ENCODE measurements around the gene ALG6. TPM values are rescaled to one million over a fixed set of nuclear protein-coding genes. Genes with fewer than 3 reads are reported as not detected.

ALG6 gene
- total and polyA plus RNA-seq, 2 of the 13 experiments (the other 11 are each of a cell fraction or from before 2014, with no cell fraction given), result 6.8 to 8.1 TPM

DNA sequence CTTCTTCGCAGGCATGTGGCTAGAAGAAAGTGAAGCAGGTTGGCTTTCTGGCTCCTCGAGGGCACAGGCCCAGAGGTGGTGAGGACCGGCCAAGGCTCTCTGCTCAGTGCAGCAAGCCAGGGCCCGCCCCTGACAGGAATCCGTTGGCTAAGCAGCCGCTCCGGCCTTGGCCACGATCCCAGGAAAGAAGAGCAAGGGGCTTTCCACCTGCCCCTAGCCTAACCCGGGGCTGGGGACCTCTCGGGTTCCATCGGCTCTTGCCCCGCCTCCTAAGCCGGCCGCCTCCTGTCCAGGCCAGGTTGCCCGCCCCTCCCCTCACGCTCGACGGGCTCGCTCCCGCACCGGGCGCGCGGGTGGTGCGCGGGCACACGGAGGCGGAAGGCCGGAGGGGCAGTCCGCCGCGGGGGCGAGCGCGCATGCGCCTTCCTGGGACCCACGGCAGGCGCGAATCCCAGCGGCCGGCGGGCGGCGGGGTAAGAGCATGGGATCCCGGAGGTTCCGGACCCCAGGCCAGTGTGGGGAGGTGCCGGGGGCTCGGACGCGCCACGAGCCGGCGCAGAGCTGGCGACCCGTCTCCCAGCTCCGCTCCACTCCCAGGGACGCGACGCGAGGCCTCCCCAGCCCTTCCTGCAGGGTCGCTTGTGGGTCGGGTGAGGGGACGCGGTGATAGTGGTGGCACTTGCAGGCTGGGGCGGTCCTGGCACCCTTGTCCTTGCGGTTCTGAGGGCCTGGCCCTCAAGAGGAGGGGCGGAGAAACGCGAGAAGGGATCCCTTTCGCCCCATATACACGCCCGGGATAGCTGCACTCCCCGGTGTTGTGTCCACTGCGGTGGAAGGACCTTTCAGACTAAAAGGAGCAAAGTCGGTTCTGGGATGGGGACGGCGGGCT lies at the start of gene ALG6 (continued):
- TF ChIP-seq ZNF446 (CRISPR knock-in tag; IDR thresholded peaks at IDR 0.05), result no peak
- TF ChIP-seq FOXC1 (CRISPR knock-in tag; IDR thresholded peaks at IDR 0.05; ENCODE audit: borderline replicate concordance), result peak; percentile 79; the same call in 1 of the 2 replicates
- 0 out of 2 replicates have a peak, but pooled peaks have one; percentile 58 for TF ChIP-seq ZNF225 (CRISPR knock-in tag; IDR thresholded peaks at IDR 0.05)
- TF ChIP-seq SP4 (CRISPR knock-in tag; IDR thresholded peaks at IDR 0.05), result peak; percentile 68; the same call in 1 of the 2 replicates
- peak; percentile 75; the same call in 1 of the 2 replicates for TF ChIP-seq ZNF333 (CRISPR knock-in tag; IDR thresholded peaks at IDR 0.05; ENCODE audit: borderline replicate concordance)
- TF ChIP-seq ZNF280D (CRISPR knock-in tag; IDR thresholded peaks at IDR 0.05), result peak; percentile 81
- TF ChIP-seq ZNF510 (CRISPR knock-in tag; IDR thresholded peaks at IDR 0.05; ENCODE audit: low read depth), result no peak; the same call in 1 of the 2 replicates
- no peak for TF ChIP-seq ATM (IDR thresholded peaks at IDR 0.05; ENCODE audit: borderline replicate concordance)
- TF ChIP-seq GABPB1 (CRISPR knock-in tag; IDR thresholded peaks at IDR 0.05), result peak; percentile 78; the same call in 1 of the 2 replicates
- TF ChIP-seq, protein P1, sequence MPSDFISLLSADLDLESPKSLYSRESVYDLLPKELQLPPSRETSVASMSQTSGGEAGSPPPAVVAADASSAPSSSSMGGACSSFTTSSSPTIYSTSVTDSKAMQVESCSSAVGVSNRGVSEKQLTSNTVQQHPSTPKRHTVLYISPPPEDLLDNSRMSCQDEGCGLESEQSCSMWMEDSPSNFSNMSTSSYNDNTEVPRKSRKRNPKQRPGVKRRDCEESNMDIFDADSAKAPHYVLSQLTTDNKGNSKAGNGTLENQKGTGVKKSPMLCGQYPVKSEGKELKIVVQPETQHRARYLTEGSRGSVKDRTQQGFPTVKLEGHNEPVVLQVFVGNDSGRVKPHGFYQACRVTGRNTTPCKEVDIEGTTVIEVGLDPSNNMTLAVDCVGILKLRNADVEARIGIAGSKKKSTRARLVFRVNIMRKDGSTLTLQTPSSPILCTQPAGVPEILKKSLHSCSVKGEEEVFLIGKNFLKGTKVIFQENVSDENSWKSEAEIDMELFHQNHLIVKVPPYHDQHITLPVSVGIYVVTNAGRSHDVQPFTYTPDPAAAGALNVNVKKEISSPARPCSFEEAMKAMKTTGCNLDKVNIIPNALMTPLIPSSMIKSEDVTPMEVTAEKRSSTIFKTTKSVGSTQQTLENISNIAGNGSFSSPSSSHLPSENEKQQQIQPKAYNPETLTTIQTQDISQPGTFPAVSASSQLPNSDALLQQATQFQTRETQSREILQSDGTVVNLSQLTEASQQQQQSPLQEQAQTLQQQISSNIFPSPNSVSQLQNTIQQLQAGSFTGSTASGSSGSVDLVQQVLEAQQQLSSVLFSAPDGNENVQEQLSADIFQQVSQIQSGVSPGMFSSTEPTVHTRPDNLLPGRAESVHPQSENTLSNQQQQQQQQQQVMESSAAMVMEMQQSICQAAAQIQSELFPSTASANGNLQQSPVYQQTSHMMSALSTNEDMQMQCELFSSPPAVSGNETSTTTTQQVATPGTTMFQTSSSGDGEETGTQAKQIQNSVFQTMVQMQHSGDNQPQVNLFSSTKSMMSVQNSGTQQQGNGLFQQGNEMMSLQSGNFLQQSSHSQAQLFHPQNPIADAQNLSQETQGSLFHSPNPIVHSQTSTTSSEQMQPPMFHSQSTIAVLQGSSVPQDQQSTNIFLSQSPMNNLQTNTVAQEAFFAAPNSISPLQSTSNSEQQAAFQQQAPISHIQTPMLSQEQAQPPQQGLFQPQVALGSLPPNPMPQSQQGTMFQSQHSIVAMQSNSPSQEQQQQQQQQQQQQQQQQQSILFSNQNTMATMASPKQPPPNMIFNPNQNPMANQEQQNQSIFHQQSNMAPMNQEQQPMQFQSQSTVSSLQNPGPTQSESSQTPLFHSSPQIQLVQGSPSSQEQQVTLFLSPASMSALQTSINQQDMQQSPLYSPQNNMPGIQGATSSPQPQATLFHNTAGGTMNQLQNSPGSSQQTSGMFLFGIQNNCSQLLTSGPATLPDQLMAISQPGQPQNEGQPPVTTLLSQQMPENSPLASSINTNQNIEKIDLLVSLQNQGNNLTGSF (CRISPR knock-in tag; IDR thresholded peaks at IDR 0.05), result no peak
- peak; percentile 61; the same call in 1 of the 2 replicates for TF ChIP-seq ZNF563 (CRISPR knock-in tag; IDR thresholded peaks at IDR 0.05)
- TF ChIP-seq ATF7 (IDR thresholded peaks at IDR 0.05), result no peak
- no peak for TF ChIP-seq ATF7 (CRISPR knock-in tag; IDR thresholded peaks at IDR 0.05)
- peak; percentile 36; the same call in 1 of the 2 replicates for TF ChIP-seq THAP11 (CRISPR knock-in tag; IDR thresholded peaks at IDR 0.05)
- no peak for TF ChIP-seq ZFAT (CRISPR knock-in tag; conservative IDR thresholded peaks at IDR 0.05)
- TF ChIP-seq ZNF709 (CRISPR knock-in tag; IDR thresholded peaks at IDR 0.05), result peak; percentile 80
- TF ChIP-seq, protein P2, sequence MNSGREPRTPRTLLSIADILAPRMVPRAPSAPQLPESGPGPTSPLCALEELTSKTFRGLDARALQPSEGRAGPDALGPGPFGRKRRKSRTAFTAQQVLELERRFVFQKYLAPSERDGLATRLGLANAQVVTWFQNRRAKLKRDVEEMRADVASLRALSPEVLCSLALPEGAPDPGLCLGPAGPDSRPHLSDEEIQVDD (CRISPR knock-in tag; IDR thresholded peaks at IDR 0.05; ENCODE audit: borderline replicate concordance), result peak; percentile 9; the same call in 1 of the 2 replicates
- TF ChIP-seq, protein P3, sequence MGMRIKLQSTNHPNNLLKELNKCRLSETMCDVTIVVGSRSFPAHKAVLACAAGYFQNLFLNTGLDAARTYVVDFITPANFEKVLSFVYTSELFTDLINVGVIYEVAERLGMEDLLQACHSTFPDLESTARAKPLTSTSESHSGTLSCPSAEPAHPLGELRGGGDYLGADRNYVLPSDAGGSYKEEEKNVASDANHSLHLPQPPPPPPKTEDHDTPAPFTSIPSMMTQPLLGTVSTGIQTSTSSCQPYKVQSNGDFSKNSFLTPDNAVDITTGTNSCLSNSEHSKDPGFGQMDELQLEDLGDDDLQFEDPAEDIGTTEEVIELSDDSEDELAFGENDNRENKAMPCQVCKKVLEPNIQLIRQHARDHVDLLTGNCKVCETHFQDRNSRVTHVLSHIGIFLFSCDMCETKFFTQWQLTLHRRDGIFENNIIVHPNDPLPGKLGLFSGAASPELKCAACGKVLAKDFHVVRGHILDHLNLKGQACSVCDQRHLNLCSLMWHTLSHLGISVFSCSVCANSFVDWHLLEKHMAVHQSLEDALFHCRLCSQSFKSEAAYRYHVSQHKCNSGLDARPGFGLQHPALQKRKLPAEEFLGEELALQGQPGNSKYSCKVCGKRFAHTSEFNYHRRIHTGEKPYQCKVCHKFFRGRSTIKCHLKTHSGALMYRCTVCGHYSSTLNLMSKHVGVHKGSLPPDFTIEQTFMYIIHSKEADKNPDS (CRISPR knock-in tag; IDR thresholded peaks at IDR 0.05), result no peak
